D721Med (cell line): Measurements from ENCODE around the gene CACNB3.
A peak's percentile ranks its signal among the peaks of the same experiment; 100 is the strongest.

ENCODE experiments used
- DNase-seq: peaks from one replicate; pipeline ENCODE4 v3.0.0; 2011; ENCODE audit warnings: low spot score; ENCODE audit not compliant: insufficient read length
- FAIRE-seq: peaks from 2 replicates; lab custom pipeline; 2011; peaks lifted over from hg19 to GRCh38; lab: Jason Lieb, UNC
- TF ChIP-seq, protein P1 (sequence below): IDR thresholded peaks from 2 replicates; pipeline ENCODE4 v1.5.1; 2012; ENCODE audit warnings: mild to moderate bottlenecking, control low read depth; ENCODE audit not compliant: insufficient read depth; ENCODE audit errors: missing control alignments

The CACNB3 gene

DNA sequence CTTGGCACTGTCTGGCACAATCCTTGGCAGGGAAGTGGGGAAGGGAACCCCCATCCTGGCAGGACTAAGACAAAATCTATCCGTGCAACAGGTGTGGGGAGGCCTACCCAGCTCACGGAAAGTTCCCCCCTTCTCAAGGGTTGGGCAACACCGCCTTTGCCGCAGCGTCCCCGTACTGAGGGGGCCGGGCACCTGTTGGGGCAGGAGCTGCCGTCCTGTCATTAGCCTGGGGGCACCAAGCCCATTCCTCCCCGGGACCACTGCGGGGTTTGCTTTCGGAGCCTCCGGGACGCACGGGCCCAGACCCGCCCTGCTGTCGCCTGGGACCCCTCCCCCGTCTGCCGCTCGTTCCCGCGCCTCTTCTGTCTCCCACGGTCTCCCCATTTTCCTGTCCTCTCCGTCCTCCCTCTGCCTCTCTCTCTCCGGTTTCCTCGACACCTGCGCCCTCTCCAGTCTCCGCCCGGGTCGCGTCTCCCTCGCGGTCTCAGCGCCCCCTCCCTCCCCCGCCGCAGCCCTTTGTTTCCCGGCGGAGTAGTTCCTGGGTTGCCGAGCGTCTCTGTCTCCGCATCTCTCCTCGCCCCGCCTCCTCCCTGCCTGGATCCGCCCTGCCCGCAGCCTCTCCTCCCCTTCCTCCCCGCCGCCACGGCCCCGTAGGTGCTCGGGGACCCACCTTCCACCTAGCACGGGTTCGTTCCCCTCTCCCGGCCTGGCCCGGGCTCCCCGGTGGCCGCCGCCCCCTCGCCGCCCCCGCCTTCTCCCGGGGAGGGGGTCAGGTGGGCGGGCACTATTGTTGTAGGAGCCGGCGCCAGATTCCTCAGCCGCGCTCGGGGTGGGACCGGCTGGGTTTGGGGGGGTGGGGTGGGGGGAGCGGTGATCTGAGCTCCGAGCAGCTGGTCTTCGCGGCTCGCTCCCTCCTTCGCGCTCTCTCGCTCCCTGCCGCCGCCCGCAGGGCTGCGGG, at the start of gene CACNB3:
Gene CACNB3 (plus strand): TSS at position 624 of the 958 bp plus-strand sequence. CDS start 434 bp downstream, outside the sequence.
- peak; percentile 80 for DNase-seq
- TF ChIP-seq, protein P1, sequence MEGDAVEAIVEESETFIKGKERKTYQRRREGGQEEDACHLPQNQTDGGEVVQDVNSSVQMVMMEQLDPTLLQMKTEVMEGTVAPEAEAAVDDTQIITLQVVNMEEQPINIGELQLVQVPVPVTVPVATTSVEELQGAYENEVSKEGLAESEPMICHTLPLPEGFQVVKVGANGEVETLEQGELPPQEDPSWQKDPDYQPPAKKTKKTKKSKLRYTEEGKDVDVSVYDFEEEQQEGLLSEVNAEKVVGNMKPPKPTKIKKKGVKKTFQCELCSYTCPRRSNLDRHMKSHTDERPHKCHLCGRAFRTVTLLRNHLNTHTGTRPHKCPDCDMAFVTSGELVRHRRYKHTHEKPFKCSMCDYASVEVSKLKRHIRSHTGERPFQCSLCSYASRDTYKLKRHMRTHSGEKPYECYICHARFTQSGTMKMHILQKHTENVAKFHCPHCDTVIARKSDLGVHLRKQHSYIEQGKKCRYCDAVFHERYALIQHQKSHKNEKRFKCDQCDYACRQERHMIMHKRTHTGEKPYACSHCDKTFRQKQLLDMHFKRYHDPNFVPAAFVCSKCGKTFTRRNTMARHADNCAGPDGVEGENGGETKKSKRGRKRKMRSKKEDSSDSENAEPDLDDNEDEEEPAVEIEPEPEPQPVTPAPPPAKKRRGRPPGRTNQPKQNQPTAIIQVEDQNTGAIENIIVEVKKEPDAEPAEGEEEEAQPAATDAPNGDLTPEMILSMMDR = no peak
- FAIRE-seq = no peak

DNA sequence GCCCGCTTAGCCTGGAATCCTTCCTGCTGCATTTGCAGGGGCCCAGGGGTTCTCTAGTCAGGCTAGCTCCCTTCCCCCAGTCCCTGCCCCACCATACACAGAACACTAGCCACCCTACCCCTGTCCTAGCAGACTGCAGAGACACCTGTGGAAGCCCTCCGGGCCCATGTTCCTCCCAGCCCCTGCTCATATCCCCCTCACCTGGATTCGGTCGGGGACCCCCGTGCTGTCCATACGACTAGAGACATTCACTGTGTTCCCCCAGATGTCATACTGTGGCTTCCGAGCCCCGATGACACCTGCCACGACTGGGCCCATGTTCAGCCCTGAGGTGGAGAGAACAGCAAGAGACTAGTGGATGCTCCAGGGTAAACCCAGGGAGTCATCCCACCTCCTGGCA, 49.6 kb upstream of the CACNB3 start:
- TF ChIP-seq, protein P1 = no peak
- FAIRE-seq = no peak
- DNase-seq = no peak

DNA sequence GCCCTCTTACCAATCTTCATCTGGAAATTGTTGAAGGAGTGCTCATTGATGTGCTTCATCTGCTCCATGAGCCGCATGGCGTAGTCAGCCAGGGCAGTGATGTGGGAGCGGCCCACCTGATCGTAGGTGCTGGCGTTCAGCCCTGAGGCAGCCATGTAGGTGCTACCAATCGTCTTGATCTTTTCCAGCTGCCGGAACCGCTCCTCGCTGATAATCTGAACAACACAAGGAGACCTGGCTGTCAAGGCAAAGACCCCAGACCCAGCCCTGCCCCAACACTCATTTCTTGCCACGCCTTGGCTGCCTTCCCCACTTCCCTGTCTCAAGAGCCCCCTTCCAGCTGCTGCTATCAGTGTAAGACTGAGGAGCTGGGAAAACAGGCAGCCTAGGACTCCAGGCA, 47.5 kb upstream of the CACNB3 start:
- TF ChIP-seq, protein P1 = no peak
- DNase-seq = no peak
- FAIRE-seq = no peak

DNA sequence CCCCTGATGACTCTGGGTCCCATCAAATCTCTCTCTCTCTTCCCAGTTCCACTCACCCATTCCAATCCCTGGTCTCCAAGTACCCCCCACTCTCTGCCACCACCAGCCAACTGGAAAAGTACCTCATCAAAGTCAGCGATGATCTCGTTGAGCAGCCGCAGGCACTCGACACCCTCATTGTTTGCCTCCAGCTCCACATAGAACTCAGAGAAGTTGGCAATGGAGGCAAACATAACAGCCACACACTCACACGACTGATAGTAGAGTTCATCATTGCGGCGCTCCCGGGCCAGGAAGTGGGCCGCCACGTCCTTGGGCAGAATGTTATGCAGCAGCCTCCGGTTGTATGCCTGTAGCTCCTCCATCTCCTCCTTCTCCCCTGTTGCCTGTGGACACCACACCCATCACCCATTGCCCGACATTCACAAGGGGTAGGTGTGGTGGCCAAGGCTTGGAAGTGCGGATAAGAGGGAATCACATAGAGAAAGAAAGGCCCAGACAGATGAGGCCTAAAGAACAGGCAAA, 46.6 kb upstream of the CACNB3 start:
- FAIRE-seq (no peak), DNase-seq (no peak)
- TF ChIP-seq, protein P1 = no peak

DNA sequence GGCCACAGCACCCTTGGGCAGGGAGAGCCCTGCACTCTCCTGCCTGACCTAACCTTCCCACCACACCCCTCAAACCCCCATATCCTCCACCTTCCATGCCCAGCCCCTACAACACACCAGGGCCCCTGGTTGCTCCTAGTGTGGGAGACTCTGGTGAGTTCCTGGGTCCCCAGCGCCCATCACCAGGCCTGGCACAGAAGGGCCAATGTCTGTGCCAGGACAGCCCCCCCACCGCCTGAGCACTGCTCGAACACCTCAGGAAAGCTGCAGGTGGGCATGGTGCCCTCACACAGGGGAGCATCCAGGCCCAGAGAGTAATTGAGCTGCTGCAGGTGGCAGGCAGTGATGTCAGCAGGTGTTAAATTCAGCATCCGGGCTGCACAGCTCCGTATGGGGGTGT, 44.6 kb upstream of the CACNB3 start:
- TF ChIP-seq, protein P1 = no peak

DNA sequence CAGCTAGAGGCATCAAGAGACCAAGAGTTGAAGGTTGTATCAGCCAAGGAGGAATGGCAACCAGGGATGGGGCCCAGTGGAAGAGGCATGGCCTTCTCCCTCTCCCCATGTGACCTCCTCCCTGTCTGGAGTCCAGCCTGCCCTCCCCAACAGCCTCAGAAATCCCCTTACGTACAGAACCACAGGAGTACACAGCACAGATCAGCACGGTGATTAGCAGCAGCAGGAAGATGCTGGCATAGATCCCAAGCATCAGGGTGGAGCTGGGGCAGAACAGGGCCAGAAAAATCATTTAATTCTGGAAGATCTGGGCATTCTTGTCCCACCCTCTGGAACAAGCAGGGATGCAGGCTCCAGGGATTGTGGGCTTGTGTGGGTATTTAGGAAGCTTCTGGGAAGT, 43.8 kb upstream of the CACNB3 start:
- FAIRE-seq = no peak
- TF ChIP-seq, protein P1 = no peak
- DNase-seq = no peak

More for the DNA sequence above, 44.6 kb upstream of the CACNB3 start:
- no peak for DNase-seq
- no peak for FAIRE-seq
